Panc1 (cell line): ENCODE results near the gene GRID1. TPM values are rescaled to one million over a fixed set of nuclear protein-coding genes. Genes with fewer than 3 reads are reported as not detected.

Experiments
- ATAC-seq: fragments of 200-7000 bp; cut with Tn5 transposase; 2 replicates; pipeline ENCODE4 v1.9.1; 2020; ENCODE audit warnings: mild to moderate bottlenecking, moderate library complexity
- BruUV-seq: library from RNA; stranded (reverse); fragments of 400-500 nt; replicated peaks from 2 replicates; lab custom pipeline; 2021; lab: Mats Ljungman, UMichigan
- CTCF ChIA-PET: fragments of 300-600 bp; sonication (Branson Sonifier 250); formaldehyde crosslinking; loops from one replicate; lab custom pipeline; 2022; ENCODE audit warnings: antibody characterized with exemption; lab: Charles Lee
- POLR2A ChIA-PET: fragments of 300-600 bp; sonication (Branson Sonifier 250); formaldehyde crosslinking; loops from one replicate; lab custom pipeline; 2022; ENCODE audit warnings: antibody characterized with exemption; lab: Charles Lee
- DNase-seq: peaks from one replicate; pipeline ENCODE4 v3.0.0-alpha.2; 2010; ENCODE audit warnings: low read depth, low spot score
- H3K27ac ChIP-seq: 2 replicates; pipeline ENCODE4 v1.5.1; 2011; ENCODE audit warnings: mild to moderate bottlenecking, low read length, inconsistent platforms
- H3K27me3 ChIP-seq: fragments of 200-500 bp; sonication (Bioruptor generic); 2 replicates; pipeline ENCODE4 v1.6.0; 2014; ENCODE audit warnings: low read length, inconsistent platforms; ENCODE audit not compliant: control insufficient read depth, insufficient read depth
- H3K36me3 ChIP-seq: fragments of 200-500 bp; sonication (Bioruptor generic); 2 replicates; pipeline ENCODE4 v1.5.1; 2014; ENCODE audit warnings: inconsistent platforms, mild to moderate bottlenecking, low read length, moderate library complexity; ENCODE audit not compliant: control insufficient read depth, insufficient read depth
- H3K4me1 ChIP-seq: 2 replicates; pipeline ENCODE4 v1.5.1; 2011; ENCODE audit warnings: inconsistent platforms, mild to moderate bottlenecking, low read length, moderate library complexity; ENCODE audit not compliant: control insufficient read depth, insufficient read depth
- H3K4me3 ChIP-seq, 2 experiments: 2 replicates each; pipeline ENCODE4 v1.5.1; 2011 to 2012; ENCODE audit warnings: low read depth in 2 of 2, low read length in 2 of 2, mild to moderate bottlenecking in 2 of 2, inconsistent platforms in 1 of 2, moderate library complexity in 1 of 2
- H3K9me3 ChIP-seq: fragments of 200-500 bp; sonication (Bioruptor generic); 2 replicates; pipeline ENCODE4 v1.5.1; 2014; ENCODE audit warnings: low read depth, mild to moderate bottlenecking, inconsistent platforms, low read length, moderate library complexity; ENCODE audit not compliant: control insufficient read depth, insufficient read depth
- CTCF ChIP-seq: fragments of 450-650 bp; IDR thresholded peaks from 2 replicates; pipeline ENCODE4 v1.5.1; 2017; ENCODE audit warnings: mild to moderate bottlenecking
- POLR2AphosphoS5 ChIP-seq: IDR thresholded peaks from 2 replicates; pipeline ENCODE4 v1.6.1; 2012; ENCODE audit warnings: mild to moderate bottlenecking, low read depth, low read length, moderate library complexity
- REST ChIP-seq, 2 experiments: IDR thresholded peaks; 2 replicates each; pipeline ENCODE4 v1.6.1; 2011 to 2012; ENCODE audit warnings: low read depth in 2 of 2, control low read depth in 1 of 2, low read length in 1 of 2, mild to moderate bottlenecking in 1 of 2, moderate library complexity in 1 of 2; ENCODE audit not compliant: insufficient read depth in 1 of 2
- SIN3A ChIP-seq: IDR thresholded peaks from 2 replicates; pipeline ENCODE4 v1.6.1; 2012; ENCODE audit warnings: low read depth, mild to moderate bottlenecking, low read length, moderate library complexity, borderline replicate concordance; ENCODE audit not compliant: insufficient read depth
- TCF7L2 ChIP-seq: IDR thresholded peaks from 2 replicates; pipeline ENCODE4 v1.6.1; 2011; ENCODE audit warnings: mild to moderate bottlenecking, low read depth, low read length, inconsistent platforms
- in situ Hi-C: cut with HindIII; loops from 2 replicates; pipeline ENCODE4 v1.10.0; 2016; ENCODE audit warnings: low sequenced_read_pairs, low pct_unique_long_range_greater_than_20kb
- intact Hi-C: fragments of 100-400 bp; cut with micrococcal nuclease; formaldehyde crosslinking; loops from one replicate; pipeline ENCODE4 v1.10.0; 2022; ENCODE audit not compliant: unreplicated experiment
- total RNA-seq: library from RNA; stranded (reverse); gene quantifications from one replicate; pipeline ENCODE4 v1.2.1, GENCODE V29; 2021; ENCODE audit not compliant: unreplicated experiment

Gene GRID1
- total RNA-seq, 1 experiment from 2014 or later: 2.3 TPM

GRCh38 chr10:86193841-86194240, 172.8 kb downstream of the GRID1 start:
- in situ Hi-C loops: no loop called here
- no peak for TF ChIP-seq SIN3A
- TF ChIP-seq CTCF: no peak
- no peak for TF ChIP-seq POLR2AphosphoS5
- TF ChIP-seq TCF7L2: no peak
- no peak for TF ChIP-seq REST (IDR thresholded peaks at IDR 0.05; ENCODE audit: insufficient read depth in 1 of 2, low read depth in 2 of 2, low read length in 1 of 2)
- no TSS peak for BruUV-seq
- Histone ChIP-seq H3K27ac (no peak overlapping the region), H3K4me3 (no peak overlapping the region), H3K9me3 (no peaks in the 10 kb centered on the region), H3K4me1 (no peaks in the 10 kb centered on the region), H3K36me3 (no peaks in the 10 kb centered on the region), H3K27me3 (peaks cover 6% of the 10 kb centered on the region)
- POLR2A ChIA-PET: no interaction called here
- CTCF ChIA-PET: no interaction called here
- ATAC-seq (no peak), DNase-seq (no peak)
- intact Hi-C loops: no loop called here

DNA sequence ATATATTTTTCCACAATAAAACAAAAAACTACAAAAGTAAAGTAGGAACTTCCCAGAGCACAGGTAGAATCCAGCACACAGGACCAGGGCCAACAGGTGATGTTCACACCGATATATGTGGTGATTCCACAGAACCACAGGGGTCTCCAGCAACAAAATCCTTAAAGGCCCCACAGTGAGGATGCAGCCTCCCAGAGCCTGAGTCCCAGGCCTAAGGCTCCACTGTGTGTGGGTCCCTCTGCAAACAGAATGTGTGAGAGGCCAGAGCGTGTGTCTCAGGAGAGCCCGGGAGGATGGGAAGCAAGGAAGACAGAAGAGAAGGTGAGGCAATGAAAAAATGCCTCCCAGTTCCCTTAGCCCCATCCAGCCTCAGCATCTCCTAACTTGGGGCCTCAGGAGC, 173.9 kb downstream of the GRID1 start:
- CTCF ChIA-PET: no interaction called here
- ATAC-seq (no peak), DNase-seq (no peak)
- POLR2A ChIA-PET: no interaction called here
- Histone ChIP-seq H3K9me3 (no peaks in the 10 kb centered on the region), H3K4me3 (no peak overlapping the region), H3K4me1 (no peaks in the 10 kb centered on the region), H3K27me3 (peaks cover 6% of the 10 kb centered on the region; the same call in 1 of the 2 replicates), H3K36me3 (no peaks in the 10 kb centered on the region), H3K27ac (no peak overlapping the region)
- intact Hi-C loops (no loop called here), in situ Hi-C loops (no loop called here)
- TF ChIP-seq POLR2AphosphoS5 (no peak), CTCF (no peak), SIN3A (no peak), REST (IDR thresholded peaks at IDR 0.05; ENCODE audit: insufficient read depth in 1 of 2, low read depth in 2 of 2, low read length in 1 of 2) (no peak), TCF7L2 (no peak)
- no TSS peak for BruUV-seq
